GM19023 (cell line): ENCODE results near the gene NEK4.
"Not testable (repeated sequence)": the region's sequence is repeated elsewhere in the genome, so short reads cannot be mapped to it uniquely, and the experiment has no call there.

ENCODE experiments used
- ATAC-seq: cut with Tn5 transposase; IDR thresholded peaks from one replicate; pipeline ENCODE4 v1.9.1; 2021; ENCODE audit warnings: mild to moderate bottlenecking, moderate library complexity; ENCODE audit not compliant: unreplicated experiment

NEK4 gene

GRCh38 chr3:52779837-52780585 lies 9.3 kb upstream of the NEK4 start:
- ATAC-seq, result no peak

- ATAC-seq, result peak; percentile 62
Measured at GRCh38 chr3:52779011-52779836, 8.5 kb upstream of the NEK4 start.

- no peak for ATAC-seq
Measured at GRCh38 chr3:52777959-52778805, 7.4 kb upstream of the NEK4 start.

- no peak for ATAC-seq
Measured at GRCh38 chr3:52777127-52777958, 6.6 kb upstream of the NEK4 start, which contains the start of gene ITIH1. ITIH1 (plus strand) TSS chr3:52777599; CDS start chr3:52777616, 17 bp downstream.

- ATAC-seq, result not testable (repeated sequence)
Measured at GRCh38 chr3:52776486-52776885, 5.7 kb upstream of the NEK4 start.

- ATAC-seq, result no peak
Measured at GRCh38 chr3:52775877-52776276, 5.1 kb upstream of the NEK4 start.

- ATAC-seq, result no peak
Measured at GRCh38 chr3:52774901-52775864, 4.4 kb upstream of the NEK4 start.

- no peak for ATAC-seq
Measured at GRCh38 chr3:52774066-52774713, 3.5 kb upstream of the NEK4 start.

GRCh38 chr3:52773361-52774065 lies 2.8 kb upstream of the NEK4 start:
- ATAC-seq, result no peak

- ATAC-seq, result no peak
Measured at GRCh38 chr3:52771702-52772101, 962 bp upstream of the NEK4 start.

GRCh38 chr3:52771334-52771681 lies 568 bp upstream of the NEK4 start:
- no peak for ATAC-seq

GRCh38 chr3:52769786-52770455 lies 819 bp downstream of the NEK4 start:
- ATAC-seq, result no peak

GRCh38 chr3:52763466-52763865 lies 7.3 kb downstream of the NEK4 start:
- no peak for ATAC-seq

GRCh38 chr3:52756141-52756540 lies 14.6 kb downstream of the NEK4 start:
- ATAC-seq, result no peak

- ATAC-seq, result no peak
Measured at GRCh38 chr3:52754373-52754772, 16.4 kb downstream of the NEK4 start.

GRCh38 chr3:52752045-52752660 lies 18.6 kb downstream of the NEK4 start:
- no peak for ATAC-seq

GRCh38 chr3:52743721-52744120 lies 27.0 kb downstream of the NEK4 start:
- no peak for ATAC-seq
